Heart left ventricle (tissue), 13 donors: ENCODE data around the gene GRIFIN.

ENCODE experiments used
- CTCF ChIP-seq, 12 donors: fragments of 200-600 bp; sonication (generic) in 4 of 12; IDR thresholded peaks; one replicate each; pipeline versions ENCODE4 v1.5.0 to v1.8.0; 2018 to 2022; ENCODE audit warnings: antibody characterized with exemption in 12 of 12, mild to moderate bottlenecking in 5 of 12
- POLR2A ChIP-seq, 2 donors: fragments of 450-650 bp; IDR thresholded peaks; one replicate each; pipeline ENCODE4 v1.6.1; 2017; ENCODE audit warnings: antibody characterized with exemption in 2 of 2, mild to moderate bottlenecking in 2 of 2, moderate library complexity in 2 of 2
- donor health status: ischemic (EF 13 %, LVEDD 7.1; RV severe dilation, severe dysfunction).
- donor health status: DM: no; HTN: yes; CAD: no.
- donor health status: DM: no; HTN: no; CAD: no.
- donor health status: ischemic (EF 25% LVEDD 6.9; RV normal size, moderate dysfunction).
- donor health status: ischemic (EF 25% LVEDD 5.7; RV mildly dilated, moderate dysfunction).
- donor health status: ischemic (EF 35%, LVEDD 5.7; RV mildly dilated, moderate dysfunction).
- donor health status: nonischemic (EF 11% LVEDD 7.7; RV severe dilation, severe dysfunction).
- donor health status: DM: yes; HTN: yes; CAD: no.
- donor health status: PGD.
- donor health status: ischemic (EF 29% LVEDD 5.4; RV normal size, mild dysfunction).
- donor health status: nonischemic (EF 23%, LVEDD 6.1; RV moderate dilation, normal function).

- TF ChIP-seq CTCF (IDR thresholded peaks at IDR 0.05) (no peak), POLR2A (IDR thresholded peaks at IDR 0.05) (no peak)
Measured at GRCh38 chr7:2502647-2502966, 26.4 kb upstream of the GRIFIN start.
